GM12878 (cell line): ENCODE measurements around the gene C1orf52. TPM values are rescaled to one million over a fixed set of nuclear protein-coding genes. Genes with fewer than 3 reads are reported as not detected.

Experiments used
- ATAC-seq: fragments of 200-7000 bp; cut with Tn5 transposase; 3 replicates; pipeline ENCODE4 v1.9.1; 2020; ENCODE audit warnings: mild to moderate bottlenecking, moderate library complexity
- BruUV-seq: library from RNA; stranded (reverse); fragments of 400-500 nt; replicated peaks from 2 replicates; lab custom pipeline; 2021; lab: Mats Ljungman, UMichigan
- CTCF ChIA-PET: fragments of 300-600 bp; sonication (Branson Sonifier 250); formaldehyde crosslinking; extraction: SDS; loops from one replicate; lab custom pipeline; 2021; ENCODE audit warnings: inconsistent platforms; lab: Yijun Ruan, JAX
- POLR2A ChIA-PET: fragments of 350-600 bp; formaldehyde crosslinking; extraction: SDS; loops from one replicate; lab custom pipeline; 2021; ENCODE audit warnings: inconsistent platforms; lab: Charles Lee
- RAD21 ChIA-PET: fragments of 300-600 bp; sonication (Branson Sonifier 250); formaldehyde crosslinking; loops from one replicate; lab custom pipeline; 2023; ENCODE audit warnings: antibody characterized with exemption; ENCODE audit not compliant: unreplicated experiment; lab: Charles Lee
- SMC1A ChIA-PET: fragments of 300-600 bp; sonication (Branson Sonifier 250); formaldehyde crosslinking; loops from one replicate; lab custom pipeline; 2023; ENCODE audit not compliant: unreplicated experiment, uncharacterized antibody; lab: Charles Lee
- DNase-seq: peaks from one replicate; pipeline ENCODE4 v3.0.0-alpha.2; 2011; ENCODE audit warnings: low read depth, low spot score
- FAIRE-seq: peaks from 3 replicates; lab custom pipeline; 2011; peaks lifted over from hg19 to GRCh38; lab: Jason Lieb, UNC
- H2AFZ ChIP-seq: 2 replicates; pipeline ENCODE4 v1.6.0; 2011; ENCODE audit warnings: low read depth, low read length, control low read depth; ENCODE audit not compliant: control insufficient read depth
- H3K27ac ChIP-seq: 2 replicates; pipeline ENCODE4 v1.5.1; 2011; ENCODE audit warnings: control low read depth; ENCODE audit not compliant: control insufficient read depth, insufficient read depth
- H3K27me3 ChIP-seq, 2 experiments: replicated peaks in 1 of 2; 2 replicates each; pipeline versions ENCODE4 v1.6.0 to v1.6.1; 2011; ENCODE audit warnings: low read length in 1 of 2; ENCODE audit not compliant: control insufficient read depth in 2 of 2, insufficient read depth in 2 of 2
- H3K36me3 ChIP-seq, 2 experiments: 2 replicates each; pipeline ENCODE4 v1.5.1; 2011; ENCODE audit warnings: low read length in 1 of 2; ENCODE audit not compliant: control insufficient read depth in 2 of 2, insufficient read depth in 2 of 2
- H3K4me1 ChIP-seq: 2 replicates; pipeline ENCODE4 v1.6.1; 2011; ENCODE audit warnings: mild to moderate bottlenecking, low read length, moderate library complexity, mixed read lengths; ENCODE audit not compliant: control insufficient read depth, insufficient read depth
- H3K4me2 ChIP-seq: 2 replicates; pipeline ENCODE4 v1.6.0; 2011; ENCODE audit warnings: control low read depth; ENCODE audit not compliant: control insufficient read depth, insufficient read depth
- H3K4me3 ChIP-seq: fragments of 200-600 bp; sonication (generic); 2 replicates; pipeline ENCODE4 v1.5.1; 2016
- H3K79me2 ChIP-seq: 2 replicates; pipeline ENCODE4 v1.6.0; 2011; ENCODE audit warnings: low read length; ENCODE audit not compliant: control insufficient read depth, insufficient read depth
- H3K9ac ChIP-seq: 2 replicates; pipeline ENCODE4 v1.8.0; 2011; ENCODE audit warnings: low read length, control low read depth, mixed read lengths; ENCODE audit not compliant: control insufficient read depth, insufficient read depth
- H3K9me3 ChIP-seq: replicated peaks from 3 replicates; pipeline ENCODE4 v1.5.1; 2011; ENCODE audit warnings: mild to moderate bottlenecking, low read length; ENCODE audit not compliant: control insufficient read depth, insufficient read depth
- H4K20me1 ChIP-seq: 2 replicates; pipeline ENCODE4 v1.6.0; 2011; ENCODE audit not compliant: control insufficient read depth, insufficient read depth
- HDAC2 ChIP-seq: fragments of 200-600 bp; sonication (generic); IDR thresholded peaks from 2 replicates; pipeline ENCODE4 v1.6.1; 2017
- NFIC ChIP-seq: IDR thresholded peaks from 2 replicates; pipeline ENCODE4 v1.6.1; 2012; ENCODE audit warnings: low read depth, mild to moderate bottlenecking, inconsistent platforms, low read length, moderate library complexity
- NR2C1 ChIP-seq: fragments of 450-650 bp; IDR thresholded peaks from 2 replicates; pipeline ENCODE4 v1.6.1; 2017; ENCODE audit warnings: antibody characterized with exemption, mild to moderate bottlenecking, moderate library complexity
- NR2C2 ChIP-seq: IDR thresholded peaks from 2 replicates; pipeline ENCODE4 v1.6.1; 2011; ENCODE audit warnings: borderline replicate concordance, low read depth; ENCODE audit not compliant: control insufficient read depth, insufficient read length
- NRF1 ChIP-seq: conservative IDR thresholded peaks from 2 replicates; pipeline ENCODE4 v1.6.1; 2011; ENCODE audit warnings: mild to moderate bottlenecking, low read depth, low read length, improper control_type of control experiment
- RFX5 ChIP-seq: IDR thresholded peaks from 2 replicates; pipeline ENCODE4 v1.6.1; 2011; ENCODE audit warnings: low read depth, low read length, improper control_type of control experiment
- SMC3 ChIP-seq: IDR thresholded peaks from 2 replicates; pipeline ENCODE4 v1.6.1; 2011; ENCODE audit warnings: low read length, improper control_type of control experiment, borderline replicate concordance
- ZNF687 ChIP-seq: fragments of 450-650 bp; IDR thresholded peaks from 2 replicates; pipeline ENCODE4 v1.6.1; 2017; ENCODE audit warnings: mild to moderate bottlenecking, moderate library complexity
- WGBS: methylation state at CpG from one replicate; pipeline ENCODE4 v1.1.6; 2016; ENCODE audit warnings: low lambda C conversion rate; ENCODE audit not compliant: insufficient replicate concordance, insufficient coverage; ENCODE audit errors: missing lambda C conversion rate; 5-methylcytosine and 5-hydroxymethylcytosine counted together
- in situ Hi-C: fragments of 300-500 bp; cut with MboI; formaldehyde crosslinking; loops from 9 replicates; pipeline ENCODE4 v1.14.3; 2018; ENCODE audit warnings: mixed read lengths
- intact Hi-C: fragments of 100-400 bp; cut with micrococcal nuclease; formaldehyde crosslinking; loops from one replicate; pipeline ENCODE4 v1.14.2; 2022; ENCODE audit not compliant: unreplicated experiment
- polyA plus RNA-seq, 11 experiments: library from polyadenylated mRNA; depleted of rRNA in 4 of 11; unstranded in 6 of 11; stranded (reverse) in 5 of 11; fragments of >200 nt; fragmentation: Nextera tagmentation in 4 of 11; fragmentation: Illumina TruSeq in 1 of 11; extraction: Ambion mirVana in 4 of 11; extraction: Trizol in 1 of 11; gene quantifications; 1 replicate in 1 of 11; 2 replicates in 10 of 11; pipeline versions ENCODE4 v1.2.1 to v1.2.3, GENCODE V29; 2011 to 2016; ENCODE audit warnings: inconsistent platforms in 2 of 11, missing spikeins in 2 of 11, low read depth in 1 of 11
- total RNA-seq, 4 experiments: library from RNA; depleted of rRNA in 3 of 4; stranded (reverse); fragments of >200 nt in 3 of 4; fragmentation: Illumina TruSeq in 1 of 4; extraction: Trizol in 1 of 4; gene quantifications; 2 replicates each; pipeline versions ENCODE4 v1.2.1 to v1.2.3, GENCODE V29; 2013 to 2021
- TF ChIP-seq, protein P1 (sequence below): fragments of 450-650 bp; IDR thresholded peaks from 2 replicates; pipeline ENCODE4 v1.6.1; 2017; ENCODE audit warnings: borderline replicate concordance

The C1orf52 gene
- total and polyA plus RNA-seq, 10 of the 15 experiments (the other 5 are each of a cell fraction or from before 2014, with no cell fraction given) = 9.4 to 39.5 (median 17.6) TPM

- Histone ChIP-seq H2AFZ (no peak overlapping the region), H3K4me3 (no peak overlapping the region), H3K79me2 (no peaks in the 10 kb centered on the region), H4K20me1 (no peaks in the 10 kb centered on the region), H3K36me3 (no peaks in the 10 kb centered on the region), H3K9me3 (no peaks in the 10 kb centered on the region), H3K27me3 (no peaks in the 10 kb centered on the region; a peak in 1 of 4 replicates), H3K27ac (no peak overlapping the region), H3K4me1 (no peaks in the 10 kb centered on the region), H3K9ac (no peak overlapping the region), H3K4me2 (no peak overlapping the region)
- DNase-seq (no peak), ATAC-seq (peak; percentile 44), FAIRE-seq (no peak)
- WGBS = 75% methylated on average over 6 of the region's 6 CpGs
- ChIA-PET SMC1A (interaction anchor here (1.4 kb wide), 1 partner anchor 8 kb away, joined by 3 read pairs; no protein-coding TSS in a partner anchor), CTCF (interaction anchor here (1.4 to 4.1 kb wide), 4 partner anchors 11 to 122 kb away, joined by 5 to 17 read pairs (median 6); partner anchors contain the start of gene C1orf52), POLR2A (no interaction called here), RAD21 (no interaction called here)
- in situ Hi-C loops (no loop called here), intact Hi-C loops (no loop called here)
- BruUV-seq = no TSS peak
- TF ChIP-seq SMC3 (no peak), NRF1 (no peak), NFIC (no peak), RFX5 (no peak), NR2C1 (no peak)
- TF ChIP-seq, protein P1, sequence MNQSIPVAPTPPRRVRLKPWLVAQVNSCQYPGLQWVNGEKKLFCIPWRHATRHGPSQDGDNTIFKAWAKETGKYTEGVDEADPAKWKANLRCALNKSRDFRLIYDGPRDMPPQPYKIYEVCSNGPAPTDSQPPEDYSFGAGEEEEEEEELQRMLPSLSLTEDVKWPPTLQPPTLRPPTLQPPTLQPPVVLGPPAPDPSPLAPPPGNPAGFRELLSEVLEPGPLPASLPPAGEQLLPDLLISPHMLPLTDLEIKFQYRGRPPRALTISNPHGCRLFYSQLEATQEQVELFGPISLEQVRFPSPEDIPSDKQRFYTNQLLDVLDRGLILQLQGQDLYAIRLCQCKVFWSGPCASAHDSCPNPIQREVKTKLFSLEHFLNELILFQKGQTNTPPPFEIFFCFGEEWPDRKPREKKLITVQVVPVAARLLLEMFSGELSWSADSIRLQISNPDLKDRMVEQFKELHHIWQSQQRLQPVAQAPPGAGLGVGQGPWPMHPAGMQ = no peak
Observed at GRCh38 chr1:85229574-85230097, 29.8 kb downstream of the C1orf52 start.

- no peaks in the 10 kb centered on the region for H3K79me2 ChIP-seq
- ATAC-seq = no peak
- FAIRE-seq = no peak
- no peak overlapping the region for H3K27ac ChIP-seq
- H3K9me3 ChIP-seq = no peaks in the 10 kb centered on the region
- no peaks in the 10 kb centered on the region for H3K4me1 ChIP-seq
- H4K20me1 ChIP-seq = no peaks in the 10 kb centered on the region
- H3K27me3 ChIP-seq = no peaks in the 10 kb centered on the region
- H2AFZ ChIP-seq = no peak overlapping the region
- no peak overlapping the region for H3K4me2 ChIP-seq
- in situ Hi-C loops (no loop called here), intact Hi-C loops (no loop called here)
- RAD21 ChIA-PET = no interaction called here
- SMC1A ChIA-PET = no interaction called here
- CTCF ChIA-PET = interaction anchor here (0.6 to 4.1 kb wide), 5 partner anchors 11 to 122 kb away, joined by 3 to 17 read pairs (median 5); partner anchors contain the start of gene C1orf52
- H3K9ac ChIP-seq = no peak overlapping the region
- DNase-seq = no peak
- no peak overlapping the region for H3K4me3 ChIP-seq
- no TSS peak for BruUV-seq
- 92% methylated on average over 1 of the region's 1 CpG for WGBS
- H3K36me3 ChIP-seq = no peaks in the 10 kb centered on the region
- POLR2A ChIA-PET = no interaction called here
- TF ChIP-seq ZNF687 = no peak
- TF ChIP-seq HDAC2 = no peak
- TF ChIP-seq, protein P1 = no peak
- TF ChIP-seq NR2C2 = no peak
Observed at GRCh38 chr1:85228972-85229371, 30.5 kb downstream of the C1orf52 start.
